ENCODE measurements around the gene TARDBP. TPM values are rescaled to one million over a fixed set of nuclear protein-coding genes. Genes with fewer than 3 reads are reported as not detected.
"Not testable (repeated sequence)": the region's sequence is repeated elsewhere in the genome, so short reads cannot be mapped to it uniquely, and the experiment has no call there.

TARDBP gene
- total RNA-seq, 1 experiment from 2014 or later: 155 TPM

- ATAC-seq: no peak
- ChIA-PET POLR2A (no interaction called here), CTCF (no interaction called here), RAD21 (ENCODE audit: low non-redundant PET in 1 of 2, low total read pairs in 2 of 2, uncharacterized antibody in 2 of 2, unreplicated experiment in 2 of 2) (no interaction called here)
- no peaks in the 10 kb centered on the region for H4K20me1 ChIP-seq (ENCODE audit: insufficient read depth)
- no peak for DNase-seq (ENCODE audit: low read depth, low spot score)
- no peak overlapping the region for H3K27ac ChIP-seq (ENCODE audit: low read depth, low read length)
- no peak for TF ChIP-seq ZFX (IDR thresholded peaks at IDR 0.05)
- TF ChIP-seq CEBPB (IDR thresholded peaks at IDR 0.05; ENCODE audit: low read depth): no peak
- TF ChIP-seq ELF1 (IDR thresholded peaks at IDR 0.05; ENCODE audit: borderline replicate concordance, low read depth): no peak
- no peak for TF ChIP-seq CTCF (IDR thresholded peaks at IDR 0.05 in 2 of 3, conservative IDR thresholded peaks at IDR 0.05 in 1 of 3; ENCODE audit: borderline replicate concordance in 1 of 3, insufficient read depth in 1 of 3, low read depth in 2 of 3, low read length in 2 of 3)
- no peak for TF ChIP-seq RAD21 (IDR thresholded peaks at IDR 0.05; ENCODE audit: low read depth)
- TF ChIP-seq POLR2AphosphoS5 (IDR thresholded peaks at IDR 0.05; ENCODE audit: low read depth, low read length): no peak
- TF ChIP-seq CBX3 (IDR thresholded peaks at IDR 0.05; ENCODE audit: low read depth): no peak
- TF ChIP-seq REST (IDR thresholded peaks at IDR 0.05; ENCODE audit: low read depth): no peak
- no peak for TF ChIP-seq JUND (IDR thresholded peaks at IDR 0.05)
- no peak for TF ChIP-seq POLR2A (IDR thresholded peaks at IDR 0.05; ENCODE audit: borderline replicate concordance, extremely low read depth, insufficient read depth, insufficient read length)
- no peak for TF ChIP-seq TCF7L2 (IDR thresholded peaks at IDR 0.05; ENCODE audit: borderline replicate concordance, extremely low read depth, insufficient read depth, insufficient read length)
- no peak for TF ChIP-seq EGR1 (IDR thresholded peaks at IDR 0.05; ENCODE audit: low read depth)
- no peak for TF ChIP-seq EZH2phosphoT487 (IDR thresholded peaks at IDR 0.05; ENCODE audit: borderline replicate concordance)
- no peak for TF ChIP-seq EZH2 (IDR thresholded peaks at IDR 0.05)
- TF ChIP-seq SRF (IDR thresholded peaks at IDR 0.05; ENCODE audit: low read depth): no peak
- no peak for TF ChIP-seq ATF3 (IDR thresholded peaks at IDR 0.05)
- TF ChIP-seq FOSL1 (IDR thresholded peaks at IDR 0.05; ENCODE audit: low read depth): no peak
- TF ChIP-seq SIN3A (IDR thresholded peaks at IDR 0.05; ENCODE audit: low read depth): no peak
- H3K4me1 ChIP-seq (ENCODE audit: control insufficient read depth in 1 of 2, insufficient read depth in 2 of 2, low read length in 2 of 2): peaks cover 0 to 7% of the 10 kb centered on the region in 2 experiments; a peak in 1 of 4 replicates
- no peaks in the 10 kb centered on the region for H3K36me3 ChIP-seq (ENCODE audit: control insufficient read depth in 1 of 2, insufficient read depth in 2 of 2, low read length in 2 of 2)
- H3K9me2 ChIP-seq (ENCODE audit: insufficient read depth): no peaks in the 10 kb centered on the region
- H3K9me3 ChIP-seq (ENCODE audit: control insufficient read depth in 1 of 2, insufficient read depth in 1 of 2, low read depth in 1 of 2, low read length in 2 of 2): no peaks in the 10 kb centered on the region
- intact Hi-C loops (cut with micrococcal nuclease): loop anchor here (5.0 to 10.0 kb wide), 5 partner anchors 203 to 853 kb away; no protein-coding TSS in a partner anchor
- H3K27me3 ChIP-seq (ENCODE audit: insufficient read depth, low read length): no peaks in the 10 kb centered on the region
- no peak overlapping the region for H3K4me2 ChIP-seq (ENCODE audit: low read length)
- H3K4me3 ChIP-seq (replicated peaks in 1 of 2; ENCODE audit: low read depth in 1 of 2, low read length in 2 of 2): no peak overlapping the region
- no peak overlapping the region for H3K9ac ChIP-seq (ENCODE audit: low read length)
- no peaks in the 10 kb centered on the region for H3K79me2 ChIP-seq (ENCODE audit: insufficient read depth, low read length)
- BruUV-seq (replicated peaks): no TSS peak
- no peak overlapping the region for H2AFZ ChIP-seq (ENCODE audit: low read depth, low read length, poor library complexity, severe bottlenecking)
Observed at GRCh38 chr1:11039351-11040104, 27.1 kb downstream of the TARDBP start.

GRCh38 chr1:11040105-11040429, 27.6 kb downstream of the TARDBP start:
- H3K79me2 ChIP-seq (ENCODE audit: insufficient read depth, low read length); DNase-seq (ENCODE audit: low read depth, low spot score); H3K9me2 ChIP-seq (ENCODE audit: insufficient read depth); intact Hi-C loops (cut with micrococcal nuclease); H4K20me1 ChIP-seq (ENCODE audit: insufficient read depth); H3K36me3 ChIP-seq (ENCODE audit: control insufficient read depth in 1 of 2, insufficient read depth in 2 of 2, low read length in 2 of 2); H3K4me3 ChIP-seq (replicated peaks in 1 of 2; ENCODE audit: low read depth in 1 of 2, low read length in 2 of 2); CTCF ChIA-PET; H3K4me1 ChIP-seq (ENCODE audit: control insufficient read depth in 1 of 2, insufficient read depth in 2 of 2, low read length in 2 of 2); H3K9ac ChIP-seq (ENCODE audit: low read length); H3K9me3 ChIP-seq (ENCODE audit: control insufficient read depth in 1 of 2, insufficient read depth in 1 of 2, low read depth in 1 of 2, low read length in 2 of 2); POLR2A ChIA-PET; BruUV-seq (replicated peaks); H3K27me3 ChIP-seq (ENCODE audit: insufficient read depth, low read length); H2AFZ ChIP-seq (ENCODE audit: low read depth, low read length, poor library complexity, severe bottlenecking); ATAC-seq; RAD21 ChIA-PET (ENCODE audit: low non-redundant PET in 1 of 2, low total read pairs in 2 of 2, uncharacterized antibody in 2 of 2, unreplicated experiment in 2 of 2); H3K27ac ChIP-seq (ENCODE audit: low read depth, low read length); H3K4me2 ChIP-seq (ENCODE audit: low read length): not testable (repeated sequence)

Data from HCT116 (cell line).